ENCODE measurements around the gene DHRS7C.

Gene DHRS7C

GRCh38 chr17:9755083-9755482 lies 36.3 kb downstream of the DHRS7C start:
- DNase-seq: no peak

- DNase-seq: no peak
These were observed 40.9 kb downstream of the DHRS7C start for GRCh38 chr17:9750524-9750923.

GRCh38 chr17:9729735-9730420 lies 61.5 kb downstream of the DHRS7C start:
- DNase-seq: no peak

- DNase-seq: peak; percentile 33
These were observed 62.2 kb downstream of the DHRS7C start for GRCh38 chr17:9729034-9729650.

GRCh38 chr17:9728564-9728963 lies 62.8 kb downstream of the DHRS7C start:
- DNase-seq: no peak

GRCh38 chr17:9728005-9728404 lies 63.4 kb downstream of the DHRS7C start:
- DNase-seq: no peak

- no peak for DNase-seq
These were observed 65.1 kb downstream of the DHRS7C start for GRCh38 chr17:9726291-9726690.

GRCh38 chr17:9725575-9725974 lies 65.8 kb downstream of the DHRS7C start:
- no peak for DNase-seq

Measured in DMS79 treated with DMSO at 0.1 percent for 48 hours (cell line).